Ovary (tissue), 9 donors: ENCODE measurements around the gene ATP5PF. TPM values are rescaled to one million over a fixed set of nuclear protein-coding genes. Genes with fewer than 3 reads are reported as not detected.

Experiments
- DNase-seq, 5 donors: peaks; one replicate each; pipeline ENCODE4 v3.0.0-alpha.2; 2019 to 2020
- H3K27ac ChIP-seq, 2 donors: fragments of 200-600 bp; one replicate each; pipeline versions ENCODE4 v1.5.1 to v1.8.0; 2019 to 2022
- H3K27me3 ChIP-seq: fragments of 200-600 bp; one replicate; pipeline ENCODE4 v1.8.0; 2022
- H3K36me3 ChIP-seq: fragments of 200-600 bp; sonication (generic); one replicate; pipeline ENCODE4 v1.5.1; 2019
- H3K4me1 ChIP-seq: one replicate; pipeline ENCODE4 v1.8.1; 2013; ENCODE audit warnings: mild to moderate bottlenecking, moderate library complexity; ENCODE audit not compliant: insufficient read depth
- H3K4me3 ChIP-seq: fragments of 200-600 bp; sonication (generic); one replicate; pipeline ENCODE4 v1.5.1; 2017
- H3K9me3 ChIP-seq, 2 donors: fragments of 200-600 bp in 1 of 2; sonication (generic) in 1 of 2; one replicate each; pipeline versions ENCODE4 v1.5.1 to v1.8.1; 2013 to 2019; ENCODE audit warnings: mild to moderate bottlenecking in 1 of 2, moderate library complexity in 1 of 2
- EP300 ChIP-seq: sonication (generic); formaldehyde crosslinking; IDR thresholded peaks from one replicate; pipeline ENCODE4 v1.6.1; 2017; ENCODE audit warnings: antibody characterized with exemption
- POLR2A ChIP-seq: fragments of 450-650 bp; IDR thresholded peaks from one replicate; pipeline ENCODE4 v1.6.1; 2017; ENCODE audit warnings: antibody characterized with exemption, mild to moderate bottlenecking, moderate library complexity
- WGBS, 3 donors: extraction: QIAGEN DNeasy Blood & Tissue Kit in 1 of 3; methylation state at CpG; one replicate each; pipeline versions ENCODE4 v1.1.5 to v1.1.7; 2013 to 2017; 5-methylcytosine and 5-hydroxymethylcytosine counted together
- intact Hi-C, 4 donors: fragments of 100-400 bp; cut with DNase I; formaldehyde crosslinking; loops; one replicate each; pipeline versions ENCODE4 v1.11.0 to v1.15.1; 2022 to 2023
- polyA plus RNA-seq, 2 donors: library from polyadenylated mRNA; stranded (reverse); fragments of 200-250 nt in 1 of 2; fragments of 350-450 nt in 1 of 2; fragmentation: Illumina TruSeq in 1 of 2; extraction: RNeasy Lipid Tissue Mini Kit (QIAGEN cat#74804) in 1 of 2; gene quantifications; one replicate each; pipeline ENCODE4 v1.2.3, GENCODE V29; 2013 to 2014
- total RNA-seq, 7 donors: library from RNA; depleted of rRNA in 2 of 7; stranded (reverse); fragments of >200 nt in 2 of 7; fragmentation: NEBNext Ultra II Directional in 3 of 7; extraction: Animal tissue kit (Norgen Biotek cat#: 25700) in 3 of 7; gene quantifications; one replicate each; pipeline versions ENCODE4 v1.1.0 to v1.2.4, GENCODE V29; 2016 to 2023
- TF ChIP-seq, protein P1 (sequence below), 3 donors: fragments of 450-650 bp in 2 of 3; fragments of 200-600 bp in 1 of 3; IDR thresholded peaks; one replicate each; pipeline versions ENCODE4 v1.5.1 to v1.8.0; 2016 to 2022; ENCODE audit warnings: antibody characterized with exemption in 3 of 3, mild to moderate bottlenecking in 1 of 3
- donor health status: DM: no; HTN: no; CAD: no; lungs with moderate emphysema.
- donor health status: DM: no; HTN: no; CAD: no.
- donor health status: Bipolar disorder and iron deficiency.
- donor health status: DM: yes; HTN: yes; CAD: no.
- donor health status: DM: no; HTN: no; CAD: no.
- donor health status: DM: yes; HTN: yes; CAD: no.

ATP5PF gene
- total and polyA plus RNA-seq, 9 donors = 68.8 to 330 (median 82.7) TPM

DNA sequence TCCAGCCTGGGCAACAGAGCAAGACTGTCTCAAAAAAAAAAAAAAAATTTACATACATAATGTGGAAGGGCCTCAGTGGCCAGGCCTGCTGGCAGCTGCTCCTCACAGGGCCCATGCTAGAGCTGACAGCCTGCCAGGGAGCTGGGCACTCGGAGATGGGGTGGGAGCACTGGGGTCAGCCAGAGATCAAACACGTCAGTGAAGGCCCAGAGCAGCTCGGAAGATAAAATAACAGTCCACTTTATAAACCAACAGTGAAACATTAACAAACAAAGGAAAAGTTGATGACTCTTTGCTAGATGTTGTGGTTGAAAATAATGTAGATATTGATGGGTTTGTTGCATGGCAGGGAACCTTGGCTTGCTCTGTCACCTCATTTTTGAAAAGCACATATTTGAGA lies 42.7 kb downstream of the ATP5PF start:
- intact Hi-C loops = no loop called here
- H3K27ac ChIP-seq = no peak overlapping the region
- H3K9me3 ChIP-seq = no peaks in the 10 kb centered on the region
- H3K27me3 ChIP-seq = no peaks in the 10 kb centered on the region
- H3K36me3 ChIP-seq = no peaks in the 10 kb centered on the region
- no peak for TF ChIP-seq EP300
- TF ChIP-seq, protein P1, sequence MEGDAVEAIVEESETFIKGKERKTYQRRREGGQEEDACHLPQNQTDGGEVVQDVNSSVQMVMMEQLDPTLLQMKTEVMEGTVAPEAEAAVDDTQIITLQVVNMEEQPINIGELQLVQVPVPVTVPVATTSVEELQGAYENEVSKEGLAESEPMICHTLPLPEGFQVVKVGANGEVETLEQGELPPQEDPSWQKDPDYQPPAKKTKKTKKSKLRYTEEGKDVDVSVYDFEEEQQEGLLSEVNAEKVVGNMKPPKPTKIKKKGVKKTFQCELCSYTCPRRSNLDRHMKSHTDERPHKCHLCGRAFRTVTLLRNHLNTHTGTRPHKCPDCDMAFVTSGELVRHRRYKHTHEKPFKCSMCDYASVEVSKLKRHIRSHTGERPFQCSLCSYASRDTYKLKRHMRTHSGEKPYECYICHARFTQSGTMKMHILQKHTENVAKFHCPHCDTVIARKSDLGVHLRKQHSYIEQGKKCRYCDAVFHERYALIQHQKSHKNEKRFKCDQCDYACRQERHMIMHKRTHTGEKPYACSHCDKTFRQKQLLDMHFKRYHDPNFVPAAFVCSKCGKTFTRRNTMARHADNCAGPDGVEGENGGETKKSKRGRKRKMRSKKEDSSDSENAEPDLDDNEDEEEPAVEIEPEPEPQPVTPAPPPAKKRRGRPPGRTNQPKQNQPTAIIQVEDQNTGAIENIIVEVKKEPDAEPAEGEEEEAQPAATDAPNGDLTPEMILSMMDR (IDR thresholded peaks at IDR 0.05) = no peak
- no peak for TF ChIP-seq POLR2A
- DNase-seq = no peak
- no peak overlapping the region for H3K4me3 ChIP-seq
- H3K4me1 ChIP-seq = no peaks in the 10 kb centered on the region
- 80 to 85% (median 84%) methylated on average over 3 of the region's 3 CpGs for WGBS, 3 donors

DNA sequence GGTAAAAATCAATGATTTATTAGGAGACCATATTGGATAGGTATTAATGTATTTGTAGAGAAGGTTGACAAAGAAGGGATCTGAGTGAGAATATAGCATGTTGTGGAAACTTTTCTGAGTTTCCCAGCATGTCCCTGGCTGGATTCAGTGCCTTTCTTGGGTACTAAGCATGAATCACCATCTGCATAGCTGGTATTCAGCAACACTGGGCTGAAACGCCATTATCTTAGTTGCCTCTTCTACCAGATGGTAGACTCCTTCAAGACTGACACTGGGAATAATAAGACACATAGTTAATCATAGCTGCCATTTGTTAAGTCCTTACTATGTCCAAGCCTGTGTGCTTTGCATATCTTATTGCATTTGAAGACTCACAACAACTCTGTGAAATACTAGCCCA lies 45.5 kb downstream of the ATP5PF start:
- no peak overlapping the region for H3K27ac ChIP-seq
- DNase-seq = no peak

DNA sequence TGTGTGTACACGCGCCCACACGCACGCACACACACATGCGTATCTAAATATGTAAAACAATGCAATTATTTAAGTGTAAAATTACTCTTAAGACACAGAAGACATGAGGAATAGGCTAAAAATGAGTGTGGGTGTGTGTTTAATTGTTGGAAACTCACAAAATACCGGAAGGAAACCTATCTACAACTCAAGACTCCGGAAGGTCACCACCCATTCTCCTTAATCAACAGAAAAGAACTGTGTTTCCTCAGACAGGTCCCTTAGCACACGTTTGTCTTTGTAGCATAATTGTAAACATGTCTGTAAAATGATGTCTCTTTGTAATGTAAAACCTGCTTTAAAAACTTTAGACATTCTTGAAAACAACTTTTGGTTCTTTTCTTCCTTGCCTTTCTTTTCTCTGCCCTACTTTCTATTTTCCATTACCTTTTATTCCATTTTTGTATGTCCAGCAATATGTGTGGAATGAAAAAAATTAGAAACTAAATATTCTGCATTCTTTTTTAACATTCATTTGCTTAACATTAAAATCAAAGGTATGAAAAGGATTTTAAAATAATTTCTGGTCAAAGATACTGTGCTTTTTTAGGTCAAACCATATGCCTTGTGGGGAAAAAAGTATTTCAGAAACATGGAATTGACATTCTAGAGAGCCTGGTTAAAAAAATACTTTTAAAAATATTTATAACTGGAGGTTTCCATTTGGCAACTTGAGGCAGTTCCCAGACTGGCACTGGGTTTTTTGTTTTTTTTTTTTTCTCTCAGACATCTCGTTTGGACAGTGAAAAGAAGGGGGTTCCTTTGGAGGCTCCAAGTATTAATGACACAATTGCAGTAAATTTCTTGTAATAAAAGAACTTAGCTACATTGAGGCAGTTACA lies 46.2 kb downstream of the ATP5PF start:
- Histone ChIP-seq H3K9me3 (no peaks in the 10 kb centered on the region), H3K27me3 (no peaks in the 10 kb centered on the region), H3K4me3 (no peak overlapping the region), H3K36me3 (no peaks in the 10 kb centered on the region), H3K27ac (no peak overlapping the region), H3K4me1 (no peaks in the 10 kb centered on the region)
- TF ChIP-seq, protein P1 (IDR thresholded peaks at IDR 0.05) = no peak
- TF ChIP-seq POLR2A = no peak
- TF ChIP-seq EP300 = no peak
- 47 to 60% (median 59%) methylated on average over 9 of the region's 9 CpGs for WGBS, 3 donors
- no peak for DNase-seq
- intact Hi-C loops = no loop called here

More for the DNA sequence above, 45.5 kb downstream of the ATP5PF start:
- H3K4me1 ChIP-seq = no peaks in the 10 kb centered on the region
- H3K36me3 ChIP-seq = no peaks in the 10 kb centered on the region
- H3K9me3 ChIP-seq = no peaks in the 10 kb centered on the region
- TF ChIP-seq, protein P1 (IDR thresholded peaks at IDR 0.05) = no peak
- TF ChIP-seq POLR2A (no peak), EP300 (no peak)
- H3K4me3 ChIP-seq = no peak overlapping the region
- intact Hi-C loops = no loop called here
- WGBS, 3 donors = 38 to 44% (median 38%) methylated on average over 1 of the region's 1 CpG
- H3K27me3 ChIP-seq = no peaks in the 10 kb centered on the region

DNA sequence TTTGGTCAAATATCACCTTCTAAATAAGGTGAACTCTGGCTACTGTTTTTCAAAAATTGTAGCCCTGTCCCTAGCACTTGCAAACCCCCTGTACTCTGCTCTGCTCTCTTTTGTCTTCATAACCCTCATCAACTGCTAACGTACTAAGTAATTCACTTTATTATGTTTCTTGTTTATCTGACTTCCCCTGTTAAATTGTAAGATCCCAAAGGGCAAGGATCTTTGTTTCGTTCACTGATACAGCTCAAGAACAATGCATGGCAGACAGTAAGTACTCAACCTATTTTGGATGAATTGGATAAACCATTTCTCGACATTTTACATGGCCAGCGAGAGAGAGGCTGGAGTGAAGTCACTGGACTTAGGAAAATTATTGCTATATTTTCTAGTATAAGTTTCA lies 46.9 kb downstream of the ATP5PF start:
- H3K36me3 ChIP-seq = no peaks in the 10 kb centered on the region
- H3K4me1 ChIP-seq = no peaks in the 10 kb centered on the region
- TF ChIP-seq, protein P1 (IDR thresholded peaks at IDR 0.05) = no peak
- TF ChIP-seq POLR2A = no peak
- no peak for TF ChIP-seq EP300
- WGBS, 3 donors = 92 to 96% (median 94%) methylated on average over 4 of the region's 4 CpGs
- H3K27ac ChIP-seq = no peak overlapping the region
- intact Hi-C loops = no loop called here
- H3K4me3 ChIP-seq = no peak overlapping the region
- H3K27me3 ChIP-seq = no peaks in the 10 kb centered on the region
- DNase-seq = no peak
- no peaks in the 10 kb centered on the region for H3K9me3 ChIP-seq
